Choroid plexus epithelial cell (primary cell): ENCODE measurements around the gene ZNF189.
"Not testable (repeated sequence)": the region's sequence is repeated elsewhere in the genome, so short reads cannot be mapped to it uniquely, and the experiment has no call there.

Experiments used
- DNase-seq: peaks from one replicate; pipeline ENCODE4 v3.0.0-alpha.2; 2010; ENCODE audit warnings: low read depth
- H3K4me3 ChIP-seq: 2 replicates; pipeline ENCODE4 v1.5.1; 2011; ENCODE audit warnings: low read depth, mild to moderate bottlenecking, control low read depth, low read length, moderate library complexity
- CTCF ChIP-seq: conservative IDR thresholded peaks from 2 replicates; pipeline ENCODE4 v1.5.1; 2011; ENCODE audit warnings: low read depth, mild to moderate bottlenecking, control low read depth, inconsistent platforms, low read length, moderate library complexity

The ZNF189 gene

GRCh38 chr9:101380295-101380694, 18.4 kb upstream of the ZNF189 start:
- no peak for TF ChIP-seq CTCF
- no peak for DNase-seq
- H3K4me3 ChIP-seq, result no peak overlapping the region

DNA sequence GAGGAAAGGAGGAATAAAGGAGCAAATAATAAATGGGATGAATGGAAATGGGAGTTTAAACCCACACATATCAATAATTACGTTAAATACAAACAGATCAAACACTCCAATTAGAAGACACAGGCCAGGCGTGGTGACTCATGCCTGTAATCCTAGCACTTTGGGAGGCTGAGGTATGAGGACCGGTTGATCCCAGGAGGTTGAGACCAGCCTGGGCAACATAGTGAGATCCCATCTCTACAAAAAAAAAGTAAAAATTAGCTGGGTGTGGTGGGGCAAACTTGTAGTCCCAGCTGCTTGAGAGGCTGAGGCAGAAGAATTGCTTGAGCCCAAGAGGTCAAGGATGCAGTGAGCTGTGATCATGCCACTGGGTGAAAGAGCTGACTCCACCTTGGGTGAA, 17.5 kb upstream of the ZNF189 start:
- no peak for TF ChIP-seq CTCF
- DNase-seq, result no peak
- no peak overlapping the region for H3K4me3 ChIP-seq

- no peak overlapping the region for H3K4me3 ChIP-seq
- no peak for DNase-seq
- TF ChIP-seq CTCF, result no peak
Measured at GRCh38 chr9:101381833-101382342, 16.8 kb upstream of the ZNF189 start.

DNA sequence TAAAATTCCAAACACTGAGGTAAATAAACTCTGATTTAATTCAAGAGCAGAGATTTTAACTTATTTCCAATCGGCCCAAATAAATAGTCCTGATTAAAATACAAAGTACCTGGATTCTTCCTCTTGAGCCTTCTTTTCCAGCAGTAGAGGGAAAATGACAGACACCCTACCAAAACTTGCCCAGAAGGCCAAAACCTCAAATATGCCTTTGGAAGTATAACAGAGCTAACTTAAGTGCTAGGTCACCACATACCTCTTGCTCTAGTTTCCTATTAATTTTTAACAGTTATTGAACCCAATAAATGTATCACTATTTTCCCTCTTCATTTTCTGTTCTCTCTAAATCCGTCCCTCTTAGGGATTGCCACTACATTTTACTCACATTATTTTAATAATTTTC, 15.3 kb upstream of the ZNF189 start:
- no peak for TF ChIP-seq CTCF
- H3K4me3 ChIP-seq, result no peak overlapping the region
- no peak for DNase-seq

GRCh38 chr9:101384873-101385536, 13.6 kb upstream of the ZNF189 start, which contains the start of gene BAAT:
Gene BAAT, minus strand, starts transcription at chr9:101385006. Its CDS starts 13,602 bp downstream, at chr9:101371404.
- not testable (repeated sequence) for DNase-seq, H3K4me3 ChIP-seq

GRCh38 chr9:101387871-101388506, 10.7 kb upstream of the ZNF189 start:
- H3K4me3 ChIP-seq, result no peak overlapping the region
- peak; percentile 72 for TF ChIP-seq CTCF
- peak; percentile 74 for DNase-seq

DNA sequence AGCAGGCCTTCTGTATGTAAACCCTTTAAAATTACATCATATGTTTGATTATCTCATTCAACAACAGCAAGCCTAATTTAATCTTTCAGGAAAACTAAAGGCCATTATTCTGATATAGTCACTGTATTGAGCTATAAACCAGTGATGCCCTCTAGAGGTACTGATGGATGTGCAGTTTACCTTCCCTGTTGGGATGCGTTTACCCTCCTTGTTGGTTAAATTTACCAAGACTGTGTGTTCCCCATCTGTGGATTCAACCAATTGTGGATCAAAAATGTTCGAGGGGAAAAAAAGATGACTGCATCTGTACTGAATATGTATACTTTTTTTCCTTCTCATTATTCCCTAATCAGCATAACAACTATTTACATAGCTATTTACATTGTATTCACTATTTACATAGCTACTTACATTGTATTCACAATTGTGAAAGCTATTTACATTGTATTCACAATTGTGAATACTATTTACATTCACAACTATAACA, 10.1 kb upstream of the ZNF189 start:
- TF ChIP-seq CTCF, result peak; percentile 59
- H3K4me3 ChIP-seq, result no peak overlapping the region
- DNase-seq, result peak; percentile 30
